ENCODE data around the gene G3BP2.

GRCh38 chr4:75630174-75630936 lies 42.9 kb downstream of the G3BP2 start, which contains the start of gene CDKL2:
- no peak for TF ChIP-seq CTCF (IDR thresholded peaks at IDR 0.05 in 4 of 5, conservative IDR thresholded peaks at IDR 0.05 in 1 of 5)
- TF ChIP-seq POLR2A (IDR thresholded peaks at IDR 0.05), result no peak

Measured in gastrocnemius medialis (tissue), 4 donors.